Iris pigment epithelial cell (primary cell): ENCODE results near the gene EPN3.

ENCODE experiments used
- DNase-seq: peaks from one replicate; pipeline ENCODE4 v3.0.0-alpha.2; 2011; ENCODE audit warnings: low read depth

Gene EPN3

DNA sequence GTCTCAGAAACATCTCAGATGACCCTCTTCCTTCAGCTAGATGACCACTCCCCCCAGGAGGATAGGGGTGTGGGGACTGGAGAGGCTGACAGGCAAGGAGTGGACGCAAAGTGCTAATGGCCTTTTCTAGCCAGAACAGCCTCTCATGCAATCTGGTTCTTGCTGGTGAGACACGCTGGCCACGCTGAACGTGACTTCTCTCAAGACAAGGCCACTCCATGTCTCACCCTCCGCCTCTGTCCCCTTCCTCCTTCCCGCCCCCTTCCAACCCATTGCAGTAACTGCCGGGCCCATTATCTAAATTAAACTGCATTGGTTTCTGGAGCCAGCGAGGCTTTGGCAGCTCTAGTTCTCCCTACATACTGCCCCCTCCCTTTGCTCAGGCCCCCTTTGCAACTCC is 37.5 kb downstream of the EPN3 start:
- no peak for DNase-seq

DNA sequence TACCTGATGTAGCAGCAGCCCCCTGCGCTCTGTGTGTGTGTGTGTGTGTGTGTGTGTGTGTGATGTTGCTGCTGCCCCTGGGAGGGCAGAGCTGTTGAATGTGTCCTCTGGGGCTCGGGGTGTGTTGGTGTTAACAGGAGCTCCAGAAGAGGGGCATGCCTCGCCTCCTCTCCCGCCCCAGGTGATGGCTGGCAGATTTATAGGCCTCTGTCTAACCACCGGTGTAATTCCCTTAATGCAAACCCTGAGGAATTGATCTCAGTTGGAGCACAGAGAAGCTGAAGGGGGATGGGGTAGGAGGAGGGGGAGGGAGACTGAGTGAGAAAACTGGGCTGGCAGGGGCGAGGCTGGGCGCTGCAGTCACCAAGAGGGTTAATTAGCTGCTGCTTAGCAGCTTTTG is 38.0 kb downstream of the EPN3 start:
- no peak for DNase-seq

DNA sequence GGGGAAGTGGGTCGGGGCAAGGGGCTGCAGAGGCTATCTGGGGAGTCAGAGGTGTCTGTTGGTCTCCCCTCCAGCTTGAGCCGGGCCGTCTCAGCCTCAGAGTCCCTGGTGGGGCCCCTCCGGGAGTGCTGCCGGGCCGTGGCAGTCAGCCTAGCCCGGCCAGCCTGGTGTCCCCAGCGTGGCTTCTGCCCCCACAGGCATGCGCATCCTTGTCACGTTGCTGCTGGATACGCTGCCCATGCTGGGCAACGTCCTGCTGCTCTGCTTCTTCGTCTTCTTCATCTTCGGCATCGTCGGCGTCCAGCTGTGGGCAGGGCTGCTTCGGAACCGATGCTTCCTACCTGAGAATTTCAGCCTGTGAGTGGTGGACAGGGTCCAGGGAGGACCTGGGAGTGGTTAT is 39.1 kb downstream of the EPN3 start:
- DNase-seq = no peak

DNA sequence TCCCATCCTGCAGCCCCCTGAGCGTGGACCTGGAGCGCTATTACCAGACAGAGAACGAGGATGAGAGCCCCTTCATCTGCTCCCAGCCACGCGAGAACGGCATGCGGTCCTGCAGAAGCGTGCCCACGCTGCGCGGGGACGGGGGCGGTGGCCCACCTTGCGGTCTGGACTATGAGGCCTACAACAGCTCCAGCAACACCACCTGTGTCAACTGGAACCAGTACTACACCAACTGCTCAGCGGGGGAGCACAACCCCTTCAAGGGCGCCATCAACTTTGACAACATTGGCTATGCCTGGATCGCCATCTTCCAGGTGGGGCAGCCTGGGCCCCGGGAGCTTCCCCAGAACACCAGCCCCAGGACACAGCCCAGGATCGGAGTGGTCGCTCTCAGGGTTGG is 40.0 kb downstream of the EPN3 start:
- DNase-seq = no peak

DNA sequence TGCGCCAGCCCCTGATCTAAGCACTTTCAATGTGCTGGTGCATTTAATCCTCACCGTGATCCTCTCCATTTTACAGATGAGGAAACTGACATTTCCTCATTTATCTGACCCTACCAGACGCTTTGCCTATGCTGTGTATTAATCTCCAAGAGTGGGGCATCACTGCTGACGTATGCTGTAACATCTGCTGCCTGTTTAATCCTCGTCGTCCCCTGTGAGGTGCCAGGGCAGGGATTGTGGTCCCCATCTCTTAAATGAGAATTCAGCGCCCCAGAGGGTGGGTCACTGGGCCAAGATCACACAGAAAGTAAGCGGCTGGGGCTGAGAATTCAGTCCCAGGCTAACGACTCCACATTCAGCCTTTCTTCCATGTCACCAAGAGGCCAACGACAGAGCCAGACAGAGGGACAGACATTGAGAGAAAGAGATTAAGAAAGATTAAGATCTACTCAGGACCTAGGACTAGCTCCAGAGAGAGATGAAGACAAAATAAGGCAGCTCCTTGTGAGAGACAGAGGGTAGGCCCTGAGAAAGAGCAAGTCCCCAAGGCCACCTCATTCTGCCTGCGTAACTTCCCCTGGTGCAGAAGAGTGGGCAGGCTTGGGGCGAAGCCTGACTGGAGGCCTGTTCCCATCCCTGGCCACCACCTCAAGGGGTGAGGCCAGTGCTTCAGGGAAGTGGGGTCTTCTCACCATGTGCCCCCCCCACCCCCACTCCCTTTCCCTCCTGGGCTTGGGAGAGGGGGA is 41.5 kb downstream of the EPN3 start:
- DNase-seq = no peak

DNA sequence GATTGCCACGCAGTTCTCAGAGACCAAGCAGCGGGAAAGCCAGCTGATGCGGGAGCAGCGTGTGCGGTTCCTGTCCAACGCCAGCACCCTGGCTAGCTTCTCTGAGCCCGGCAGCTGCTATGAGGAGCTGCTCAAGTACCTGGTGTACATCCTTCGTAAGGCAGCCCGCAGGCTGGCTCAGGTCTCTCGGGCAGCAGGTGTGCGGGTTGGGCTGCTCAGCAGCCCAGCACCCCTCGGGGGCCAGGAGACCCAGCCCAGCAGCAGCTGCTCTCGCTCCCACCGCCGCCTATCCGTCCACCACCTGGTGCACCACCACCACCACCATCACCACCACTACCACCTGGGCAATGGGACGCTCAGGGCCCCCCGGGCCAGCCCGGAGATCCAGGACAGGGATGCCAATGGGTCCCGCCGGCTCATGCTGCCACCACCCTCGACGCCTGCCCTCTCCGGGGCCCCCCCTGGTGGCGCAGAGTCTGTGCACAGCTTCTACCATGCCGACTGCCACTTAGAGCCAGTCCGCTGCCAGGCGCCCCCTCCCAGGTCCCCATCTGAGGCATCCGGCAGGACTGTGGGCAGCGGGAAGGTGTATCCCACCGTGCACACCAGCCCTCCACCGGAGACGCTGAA is 43.2 kb downstream of the EPN3 start:
- no peak for DNase-seq

DNA sequence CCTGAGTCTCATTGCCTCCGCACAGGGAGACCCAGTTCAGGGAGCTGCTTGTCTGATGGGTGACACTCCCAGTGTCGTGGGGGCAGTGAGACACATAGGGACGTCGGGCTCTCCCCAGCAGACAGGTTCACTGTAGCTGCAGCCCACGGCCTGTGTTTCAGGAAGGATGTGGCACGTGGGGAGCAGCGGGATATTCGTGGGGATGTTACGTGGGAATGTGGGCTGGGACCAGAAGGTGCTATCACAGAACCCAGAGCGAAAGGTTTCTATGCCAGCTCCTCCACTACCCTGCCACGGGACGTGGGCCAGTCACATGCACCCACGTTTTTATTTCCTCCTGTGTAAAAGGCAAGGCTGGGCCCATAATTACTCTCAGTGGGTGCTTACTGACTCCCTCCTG is 44.3 kb downstream of the EPN3 start:
- no peak for DNase-seq

DNA sequence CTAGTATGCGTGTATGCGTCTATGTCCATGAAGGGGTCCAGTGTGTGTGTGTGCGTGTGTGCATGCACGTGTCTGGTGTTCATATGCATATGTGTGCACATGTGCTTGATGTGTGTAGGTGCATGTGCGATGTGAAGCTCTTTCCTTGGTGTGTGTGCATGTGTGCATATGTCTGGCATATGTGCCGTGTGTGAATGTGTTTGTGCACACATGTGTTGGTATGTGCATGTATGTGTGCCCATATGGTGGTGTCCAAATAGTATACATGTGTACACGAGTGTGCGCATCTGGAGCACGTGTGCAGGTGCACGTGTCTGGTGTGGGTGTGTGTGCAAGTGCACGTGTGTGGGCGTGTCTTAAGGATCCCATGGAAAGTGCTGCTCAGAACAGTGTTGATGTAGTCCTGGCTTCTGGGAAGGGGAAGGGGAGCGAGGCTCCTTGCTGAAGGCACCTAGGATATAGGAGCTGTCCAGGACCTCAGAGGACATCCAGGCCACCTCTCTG is 45.0 kb downstream of the EPN3 start:
- no peak for DNase-seq

DNA sequence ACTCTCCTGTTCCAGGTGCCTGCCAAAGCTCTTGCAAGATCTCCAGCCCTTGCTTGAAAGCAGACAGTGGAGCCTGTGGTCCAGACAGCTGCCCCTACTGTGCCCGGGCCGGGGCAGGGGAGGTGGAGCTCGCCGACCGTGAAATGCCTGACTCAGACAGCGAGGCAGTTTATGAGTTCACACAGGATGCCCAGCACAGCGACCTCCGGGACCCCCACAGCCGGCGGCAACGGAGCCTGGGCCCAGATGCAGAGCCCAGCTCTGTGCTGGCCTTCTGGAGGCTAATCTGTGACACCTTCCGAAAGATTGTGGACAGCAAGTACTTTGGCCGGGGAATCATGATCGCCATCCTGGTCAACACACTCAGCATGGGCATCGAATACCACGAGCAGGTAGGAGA is 45.6 kb downstream of the EPN3 start:
- no peak for DNase-seq

DNA sequence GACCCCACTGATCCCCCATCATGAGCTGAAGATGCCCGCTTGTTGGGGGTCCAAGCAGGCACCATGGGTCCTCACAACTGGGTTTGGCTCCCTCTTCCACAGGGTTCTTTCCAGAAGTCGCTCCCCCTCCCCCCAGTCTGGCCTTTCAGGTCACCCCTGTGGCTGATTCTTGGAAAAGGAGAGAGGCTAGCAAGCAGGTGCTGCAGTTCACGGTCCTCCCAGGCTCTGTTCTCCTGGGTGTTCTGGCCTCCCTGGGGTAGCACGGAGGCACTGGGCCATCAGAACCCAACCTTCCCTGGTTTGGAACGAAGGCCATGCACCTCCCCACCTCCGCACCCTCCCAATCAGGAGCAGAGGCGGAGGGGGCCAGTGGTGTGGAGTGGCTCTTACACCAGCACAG is 46.9 kb downstream of the EPN3 start:
- no peak for DNase-seq

DNA sequence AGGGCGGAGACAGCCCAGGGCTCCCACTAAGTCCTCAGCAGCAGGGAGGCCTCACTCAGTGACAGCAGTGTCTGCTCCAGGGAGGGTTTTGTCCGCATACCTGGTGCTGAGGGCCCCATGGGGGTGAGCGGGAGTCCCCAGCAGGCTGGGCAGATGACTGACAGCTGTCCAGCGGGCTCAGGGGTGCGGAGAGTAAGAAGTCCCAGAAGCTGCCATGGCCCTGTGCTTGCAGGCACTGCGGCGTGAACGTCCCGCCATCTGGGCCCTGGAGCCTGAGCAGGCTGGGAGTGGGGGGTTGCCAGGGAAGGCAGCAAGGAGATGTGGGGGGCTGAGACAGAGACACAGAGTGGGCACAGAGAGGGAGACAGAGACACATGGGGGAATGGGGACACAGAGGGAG is 48.1 kb downstream of the EPN3 start:
- no peak for DNase-seq

DNA sequence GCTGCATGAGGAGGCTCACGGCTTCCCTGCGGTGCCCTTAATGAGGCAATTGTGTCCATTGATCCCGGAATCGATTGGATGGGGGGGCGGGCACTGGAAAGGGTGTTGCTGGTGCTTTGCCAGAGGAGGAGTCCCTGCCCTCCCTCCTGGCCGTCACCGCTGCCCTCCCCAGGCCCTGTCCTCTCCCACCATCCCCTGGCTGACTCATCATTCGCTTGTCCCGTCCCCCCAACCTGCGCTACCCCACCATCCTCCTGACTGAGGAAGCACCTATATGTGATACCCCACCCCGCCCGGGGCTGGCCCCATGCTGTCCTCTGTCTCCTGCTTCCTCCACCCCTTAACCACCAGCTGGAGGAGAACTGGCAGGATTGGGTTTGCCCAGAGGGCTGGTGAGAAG is 48.8 kb downstream of the EPN3 start:
- no peak for DNase-seq

DNA sequence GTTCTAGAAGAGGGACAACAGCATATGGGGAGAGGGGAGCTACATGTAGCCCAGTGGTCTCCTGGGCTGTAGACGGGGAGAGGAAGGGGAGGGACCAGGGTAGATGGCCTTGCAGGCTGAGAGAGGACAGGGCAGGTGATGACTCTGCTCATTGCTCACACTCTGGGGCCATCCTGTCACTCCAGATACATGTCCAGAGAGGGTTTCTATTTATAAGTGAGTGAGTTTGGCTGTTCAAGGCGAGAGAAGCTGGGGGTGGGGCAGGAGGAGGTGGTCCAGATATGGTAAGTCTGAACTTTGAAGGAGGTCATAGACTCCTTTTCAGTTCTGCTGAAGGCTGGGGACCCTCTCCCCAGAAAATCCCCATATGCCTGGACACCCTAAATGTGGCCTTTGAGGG is 50.2 kb downstream of the EPN3 start:
- DNase-seq = no peak

DNA sequence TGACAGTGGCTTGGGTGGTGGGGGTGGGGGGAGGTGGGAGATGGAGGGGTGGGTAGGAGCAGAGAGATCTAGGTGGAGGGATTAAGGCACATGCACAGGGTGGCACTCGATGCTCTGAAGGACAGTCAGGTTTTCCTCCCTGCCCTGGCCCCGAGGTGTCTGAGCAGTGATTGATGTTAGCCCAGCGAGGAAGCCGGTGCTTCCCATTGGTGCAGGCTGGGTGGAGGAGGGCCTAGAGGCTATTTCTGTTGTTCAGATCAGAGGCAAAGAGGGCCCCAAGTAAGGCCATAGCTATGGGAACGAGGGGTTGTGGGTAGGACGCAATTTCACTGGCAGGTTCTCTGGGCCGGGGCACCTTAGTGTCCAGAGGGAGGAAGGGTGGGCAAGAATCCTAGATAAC is 51.1 kb downstream of the EPN3 start:
- DNase-seq = no peak

DNA sequence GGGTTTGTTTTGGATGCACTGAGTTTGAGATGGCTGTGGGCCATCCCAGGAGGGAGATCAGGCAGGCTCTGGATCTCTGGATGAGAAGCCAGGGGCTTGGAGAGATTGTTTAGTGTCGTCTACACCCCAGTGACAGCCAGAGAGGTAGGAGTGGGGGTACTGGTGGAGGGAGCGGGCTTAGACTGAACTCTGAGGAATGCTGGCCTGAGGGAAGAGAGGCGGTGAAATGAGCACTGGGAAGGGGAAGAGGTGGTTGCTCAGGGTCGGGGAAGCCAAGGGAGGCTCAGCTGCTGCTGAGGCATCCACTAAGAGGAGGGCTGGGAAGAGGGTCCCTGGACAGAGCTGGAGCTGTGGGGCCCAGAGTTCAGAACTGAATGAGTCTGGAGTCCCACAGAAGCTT is 51.6 kb downstream of the EPN3 start:
- no peak for DNase-seq

DNA sequence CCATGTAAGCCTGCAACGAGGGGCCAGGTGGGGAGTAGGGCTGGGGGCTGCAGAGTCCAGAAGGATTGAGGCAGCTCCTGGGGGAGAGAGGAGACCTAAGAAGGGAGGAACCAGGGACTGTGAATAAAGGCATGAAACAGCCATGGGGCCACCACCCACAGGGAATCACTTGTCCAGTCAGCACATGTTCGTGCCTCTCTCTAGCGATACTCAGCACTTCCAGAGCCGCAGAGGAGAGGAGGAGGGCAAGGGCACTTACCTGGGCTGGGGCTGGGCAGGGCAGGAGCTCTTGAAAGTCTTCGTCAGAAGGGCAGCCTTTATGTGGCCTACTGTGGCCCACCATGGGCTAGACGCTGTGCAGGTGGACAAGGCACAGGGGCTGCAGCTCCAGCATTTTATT is 52.2 kb downstream of the EPN3 start:
- DNase-seq = no peak

DNA sequence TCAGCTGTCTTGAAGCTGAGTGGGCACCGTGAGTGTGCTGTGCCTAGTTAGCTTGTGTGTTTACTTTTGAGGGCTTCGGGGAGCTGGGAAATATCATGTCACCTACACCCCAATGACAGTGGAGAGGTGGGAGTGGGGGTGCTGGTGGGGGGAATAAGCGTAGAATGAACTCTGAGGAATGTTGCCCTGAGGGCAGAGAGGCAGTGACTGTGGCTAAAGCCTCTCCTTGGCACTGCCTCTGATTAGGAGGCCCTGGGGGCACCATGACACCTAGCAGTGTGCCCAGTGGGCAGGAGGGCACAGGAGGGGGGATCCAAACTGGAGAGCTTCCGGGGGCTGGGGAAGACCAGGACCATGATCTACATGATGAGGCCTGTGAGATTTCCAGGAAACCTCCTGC is 52.8 kb downstream of the EPN3 start:
- DNase-seq = no peak

DNA sequence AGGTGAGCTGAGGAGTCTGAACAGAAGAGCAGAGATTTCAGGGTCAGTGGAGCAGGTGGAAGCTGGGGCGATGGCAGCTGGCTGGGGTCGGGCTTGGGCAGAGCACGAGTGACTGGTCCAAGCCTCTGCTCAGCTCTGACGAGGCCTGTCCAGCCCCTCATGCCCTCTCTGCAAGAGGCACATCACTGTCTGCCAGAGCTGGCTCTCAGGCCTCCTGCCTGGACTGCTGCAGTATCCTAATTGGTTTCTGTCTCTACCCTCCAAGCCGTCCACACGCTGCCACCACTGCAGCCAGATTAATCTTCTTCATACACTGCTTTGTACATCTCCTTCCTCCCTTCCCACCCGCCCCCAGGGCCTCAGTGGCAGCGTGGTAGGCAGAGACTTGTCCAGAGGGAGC is 53.4 kb downstream of the EPN3 start:
- DNase-seq = no peak

DNA sequence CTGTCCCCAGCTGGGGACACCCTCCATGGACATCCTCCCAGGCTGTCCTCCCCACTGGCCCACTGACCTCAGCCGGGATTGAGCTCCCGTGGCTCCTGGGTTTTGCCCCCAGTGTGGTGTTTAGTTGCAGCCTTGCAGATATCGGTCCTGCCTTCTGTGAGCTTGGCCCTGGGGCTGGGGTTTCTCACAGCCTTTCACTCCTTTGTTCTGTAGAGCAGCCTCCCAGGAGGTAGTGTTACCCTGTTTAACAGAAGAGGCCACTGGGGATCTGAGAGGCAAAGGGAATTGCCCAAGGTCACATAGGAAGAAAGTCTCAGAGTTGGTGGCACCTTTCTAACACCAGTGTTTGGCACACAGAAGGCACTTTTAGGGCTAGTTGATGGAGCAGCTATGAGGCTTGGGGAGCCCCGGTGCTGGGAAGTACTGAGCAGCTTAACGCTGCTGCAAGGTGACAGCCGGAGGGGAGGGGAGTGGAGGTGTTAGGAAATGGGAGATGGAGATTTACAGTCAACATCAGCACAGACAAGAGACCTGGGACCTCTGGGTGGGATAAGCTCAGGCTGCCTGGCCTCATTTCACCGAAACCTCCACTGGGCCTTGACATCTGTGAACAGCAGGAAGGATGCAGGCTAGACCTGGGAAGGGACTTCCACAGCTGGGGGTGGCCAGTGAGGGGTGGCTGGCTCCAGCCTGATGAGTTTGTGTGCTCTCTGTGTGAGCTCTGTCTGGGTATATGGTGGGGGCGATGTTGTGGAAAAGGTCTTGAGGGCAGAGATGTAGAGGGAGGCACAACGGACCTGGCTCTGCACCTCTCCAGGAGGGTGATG is 54.1 kb downstream of the EPN3 start:
- no peak for DNase-seq

DNA sequence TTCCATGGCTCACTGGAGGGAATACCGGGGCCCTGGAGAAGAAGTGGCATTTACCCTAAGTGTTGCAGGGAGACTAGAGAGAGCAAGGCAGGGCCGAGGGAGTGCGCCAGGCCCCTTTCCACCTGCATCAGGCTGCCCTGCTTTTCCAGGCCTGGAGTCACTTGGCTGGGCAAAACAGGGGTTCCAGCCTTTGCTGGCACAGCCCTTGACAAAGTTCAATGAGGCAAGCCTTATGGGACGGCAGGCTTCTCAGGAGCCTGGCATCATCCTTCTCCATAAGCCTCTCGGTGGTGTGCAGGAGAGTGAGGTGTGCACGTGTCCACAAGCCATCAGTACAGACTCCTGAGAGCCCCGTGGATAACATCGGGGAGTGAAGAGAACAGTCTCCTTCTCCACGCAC is 55.0 kb downstream of the EPN3 start:
- DNase-seq = no peak

DNA sequence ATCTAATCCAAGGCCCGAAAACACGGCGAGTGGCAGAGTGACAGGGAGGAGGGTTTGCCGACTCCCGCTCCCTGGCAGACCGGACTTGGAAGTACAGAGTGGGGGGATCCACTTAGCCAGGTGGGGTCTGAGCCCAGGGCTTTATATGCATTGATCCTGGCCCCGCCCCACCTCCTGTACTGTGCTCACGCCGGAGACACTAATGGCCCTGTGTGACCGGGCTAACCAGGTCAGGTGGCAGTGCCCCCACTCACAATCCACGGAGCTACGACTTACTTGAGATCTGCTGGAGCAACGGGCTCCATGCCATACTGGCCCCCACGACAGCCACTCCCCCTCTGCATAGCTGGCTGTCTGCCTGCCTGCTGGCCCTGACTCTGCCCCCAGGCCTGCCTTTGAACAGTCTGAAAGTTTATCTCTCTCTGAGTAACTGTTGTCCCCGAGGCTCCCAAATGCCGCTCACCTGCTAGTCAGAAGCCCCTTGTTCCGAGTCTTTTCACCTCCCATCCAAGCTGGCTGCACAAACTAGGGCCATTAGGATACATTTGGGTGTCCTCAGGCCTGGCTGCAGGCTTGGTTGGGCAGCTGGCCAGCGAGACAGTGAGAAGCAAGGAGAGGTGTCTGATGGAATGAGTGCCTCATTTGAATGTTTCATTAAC is 56.0 kb downstream of the EPN3 start:
- no peak for DNase-seq

DNA sequence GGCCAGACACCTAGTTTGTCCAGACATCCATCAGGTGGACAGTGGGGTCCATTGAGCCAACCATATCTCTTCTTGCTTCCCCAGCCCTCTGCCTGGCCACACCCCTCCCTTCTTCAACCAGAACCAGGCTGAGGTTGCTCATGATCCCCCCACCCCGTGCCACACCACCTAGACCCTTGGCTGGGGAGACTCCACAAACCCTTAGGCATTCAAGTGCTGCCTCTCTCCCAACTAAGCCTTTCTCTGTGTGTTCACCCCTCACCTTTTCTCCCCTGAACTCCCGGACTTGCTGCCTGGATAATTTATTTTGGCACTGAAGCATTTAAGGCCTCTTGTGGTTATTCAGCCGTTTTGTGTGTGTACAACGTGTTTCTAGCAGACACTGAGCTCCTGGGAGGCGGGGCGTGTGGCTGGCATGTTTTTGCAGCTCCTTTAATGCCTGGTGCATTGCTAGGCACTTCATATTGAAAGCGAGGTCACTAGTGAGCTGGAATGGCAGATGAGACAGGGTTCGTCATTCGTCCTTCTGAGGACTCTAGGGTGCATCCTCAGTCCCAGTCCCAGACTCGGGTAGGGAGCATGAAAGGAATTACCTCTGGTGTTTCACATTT is 56.7 kb downstream of the EPN3 start:
- peak; percentile 34 for DNase-seq
